Endothelial cell of umbilical vein (primary cell): Measurements from ENCODE around the gene SLC15A3. TPM values are rescaled to one million over a fixed set of nuclear protein-coding genes. Genes with fewer than 3 reads are reported as not detected.

Experiments used
- BruUV-seq: library from RNA; stranded (reverse); fragments of 400-500 nt; replicated peaks from 2 replicates; lab custom pipeline; 2021; lab: Mats Ljungman, UMichigan
- CTCF ChIA-PET: fragments of 300-600, 350-600 bp; sonication (Branson Sonifier 250); formaldehyde crosslinking; loops from one replicate; lab custom pipeline; 2021; ENCODE audit warnings: antibody characterized with exemption, inconsistent platforms; lab: Charles Lee
- POLR2A ChIA-PET: fragments of 300-600, 350-600 bp; sonication (Branson Sonifier 250); formaldehyde crosslinking; loops from one replicate; lab custom pipeline; 2021; ENCODE audit warnings: antibody characterized with exemption, inconsistent platforms; lab: Charles Lee
- DNase-seq: peaks from one replicate; pipeline ENCODE4 v3.0.0-alpha.2; 2011; ENCODE audit warnings: low read depth, low spot score
- FAIRE-seq: peaks from 2 replicates; lab custom pipeline; 2011; peaks lifted over from hg19 to GRCh38; lab: Jason Lieb, UNC
- H2AFZ ChIP-seq: 2 replicates; pipeline ENCODE4 v1.6.0; 2012; ENCODE audit warnings: low read depth, low read length, control low read depth, inconsistent platforms
- H3K27ac ChIP-seq: 2 replicates; pipeline ENCODE4 v1.5.1; 2011; ENCODE audit warnings: low read depth, mild to moderate bottlenecking, control low read depth, low read length, moderate library complexity; ENCODE audit not compliant: insufficient read depth
- H3K27me3 ChIP-seq, 2 experiments: 2 replicates each; pipeline versions ENCODE4 v1.6.0 to v1.6.1; 2011; ENCODE audit warnings: low read length in 2 of 2, mixed read lengths in 1 of 2; ENCODE audit not compliant: control insufficient read depth in 2 of 2, insufficient read depth in 2 of 2
- H3K36me3 ChIP-seq, 2 experiments: 2 replicates in 1 of 2; 3 replicates in 1 of 2; pipeline ENCODE4 v1.5.1; 2011; ENCODE audit warnings: low read length in 2 of 2, mild to moderate bottlenecking in 1 of 2, moderate library complexity in 1 of 2; ENCODE audit not compliant: control insufficient read depth in 2 of 2, insufficient read depth in 2 of 2; ENCODE audit errors: extremely low read depth in 1 of 2
- H3K4me1 ChIP-seq: 3 replicates; pipeline ENCODE4 v1.5.1; 2011; ENCODE audit warnings: mild to moderate bottlenecking, low read length; ENCODE audit not compliant: control insufficient read depth, insufficient read depth; ENCODE audit errors: extremely low read depth
- H3K4me2 ChIP-seq: 2 replicates; pipeline ENCODE4 v1.6.1; 2011; ENCODE audit warnings: low read length, control low read depth, mixed read lengths; ENCODE audit not compliant: insufficient read depth
- H3K4me3 ChIP-seq, 3 experiments: fragments of 200-600 bp in 1 of 3; sonication (generic), shearing (Covaris generic) in 1 of 3; replicated peaks in 1 of 3; 2 replicates each; pipeline ENCODE4 v1.5.1; 2011 to 2016; ENCODE audit warnings: control low read depth in 3 of 3, low read length in 3 of 3, mild to moderate bottlenecking in 2 of 3, inconsistent platforms in 1 of 3, low read depth in 1 of 3, moderate library complexity in 1 of 3; ENCODE audit not compliant: insufficient read depth in 1 of 3
- H3K79me2 ChIP-seq: 2 replicates; pipeline ENCODE4 v1.6.0; 2012; ENCODE audit warnings: low read length, inconsistent platforms; ENCODE audit not compliant: control insufficient read depth, insufficient read depth
- H3K9ac ChIP-seq: replicated peaks from 2 replicates; pipeline ENCODE3; 2011; ENCODE audit warnings: low read length, control low read depth; ENCODE audit not compliant: insufficient read depth; ENCODE audit errors: extremely low read depth
- H3K9me1 ChIP-seq: replicated peaks from 3 replicates; pipeline ENCODE4 v1.6.0; 2011; ENCODE audit warnings: mild to moderate bottlenecking, low read length; ENCODE audit not compliant: control insufficient read depth, insufficient read depth; ENCODE audit errors: extremely low read depth
- H3K9me3 ChIP-seq: replicated peaks from 2 replicates; pipeline ENCODE4 v1.5.1; 2012; ENCODE audit warnings: low read length, inconsistent platforms; ENCODE audit not compliant: control insufficient read depth, insufficient read depth
- H4K20me1 ChIP-seq: replicated peaks from 2 replicates; pipeline ENCODE3; 2011; ENCODE audit warnings: mild to moderate bottlenecking, low read length; ENCODE audit not compliant: control insufficient read depth, insufficient read depth; ENCODE audit errors: extremely low read depth
- CTCF ChIP-seq, 2 donors: IDR thresholded peaks; 1 replicate in 1 of 2; 2 replicates in 1 of 2; pipeline ENCODE4 v1.5.1; 2011; ENCODE audit warnings: low read length in 2 of 2, mild to moderate bottlenecking in 2 of 2, moderate library complexity in 2 of 2, control low read depth in 1 of 2, inconsistent platforms in 1 of 2, low read depth in 1 of 2; ENCODE audit not compliant: insufficient read depth in 1 of 2; ENCODE audit errors: extremely low read depth in 1 of 2
- EZH2 ChIP-seq: IDR thresholded peaks from 2 replicates; pipeline ENCODE4 v1.6.1; 2012; ENCODE audit warnings: borderline replicate concordance, low read depth, mild to moderate bottlenecking, moderate library complexity, low read length, inconsistent platforms; ENCODE audit not compliant: severe bottlenecking
- FOS ChIP-seq: IDR thresholded peaks from 2 replicates; pipeline ENCODE4 v1.6.1; 2011; ENCODE audit warnings: mild to moderate bottlenecking, low read length, moderate library complexity, borderline replicate concordance; ENCODE audit not compliant: insufficient read depth
- GATA2 ChIP-seq: IDR thresholded peaks from 2 replicates; pipeline ENCODE4 v1.7.0; 2011; ENCODE audit warnings: low read depth, mild to moderate bottlenecking, moderate library complexity, mixed read lengths, low read length; ENCODE audit not compliant: insufficient read length, insufficient read depth
- JUN ChIP-seq: IDR thresholded peaks from 2 replicates; pipeline ENCODE4 v1.6.1; 2011; ENCODE audit warnings: borderline replicate concordance, low read depth; ENCODE audit not compliant: insufficient read length, insufficient read depth
- MAX ChIP-seq: IDR thresholded peaks from 2 replicates; pipeline ENCODE4 v1.6.1; 2011; ENCODE audit not compliant: insufficient read depth, insufficient read length
- MYC ChIP-seq: IDR thresholded peaks from one replicate; pipeline ENCODE4 v1.6.1; 2011; ENCODE audit warnings: mild to moderate bottlenecking, low read depth, low read length
- POLR2A ChIP-seq: IDR thresholded peaks from 2 replicates; pipeline ENCODE4 v1.6.1; 2012; ENCODE audit warnings: low read depth, mild to moderate bottlenecking, control low read depth, low read length
- POLR2AphosphoS5 ChIP-seq: IDR thresholded peaks from 2 replicates; pipeline ENCODE4 v1.6.1; 2012; ENCODE audit warnings: low read depth, mild to moderate bottlenecking, control low read depth, low read length, moderate library complexity; ENCODE audit not compliant: insufficient read depth
- dilution Hi-C: fragments of 300-500 bp; cut with MboI; formaldehyde crosslinking; loops from one replicate; pipeline ENCODE4 v1.15.0; 2019; ENCODE audit warnings: low sequenced_read_pairs; ENCODE audit not compliant: extremely low pct_ligation_motif_present
- intact Hi-C: fragments of 100-400 bp; cut with micrococcal nuclease; formaldehyde crosslinking; loops from one replicate; pipeline ENCODE4 v1.10.0; 2022
- polyA plus RNA-seq, 4 experiments: library from polyadenylated mRNA; depleted of rRNA in 3 of 4; stranded (reverse) in 3 of 4; unstranded in 1 of 4; fragments of >200 nt; gene quantifications; 2 replicates each; pipeline versions ENCODE4 v1.2.1 to v1.2.3, GENCODE V29; 2011 to 2012; ENCODE audit warnings: missing spikeins in 1 of 4
- total RNA-seq: library from RNA; stranded (reverse); gene quantifications from 2 replicates; pipeline ENCODE4 v1.2.3, GENCODE V29; 2021

SLC15A3 gene
- total and polyA plus RNA-seq, 2 donors (not counting 3 experiments of a cell fraction or from before 2014, with no cell fraction given): 3.3 to 4.4 TPM

- no peak overlapping the region for H3K9ac ChIP-seq
- POLR2A ChIA-PET: no interaction called here
- no peak for DNase-seq
- H3K79me2 ChIP-seq: no peaks in the 10 kb centered on the region
- H3K9me1 ChIP-seq: no peaks in the 10 kb centered on the region
- H3K4me3 ChIP-seq: no peak overlapping the region
- no peak overlapping the region for H3K27ac ChIP-seq
- H3K4me2 ChIP-seq: no peak overlapping the region
- H3K27me3 ChIP-seq: peaks cover 3 to 9% of the 10 kb centered on the region in 2 experiments
- H3K4me1 ChIP-seq: no peaks in the 10 kb centered on the region
- H4K20me1 ChIP-seq: no peaks in the 10 kb centered on the region
- no peaks in the 10 kb centered on the region for H3K9me3 ChIP-seq
- intact Hi-C loops (no loop called here), dilution Hi-C loops (no loop called here)
- no TSS peak for BruUV-seq
- no peak for FAIRE-seq
- no peaks in the 10 kb centered on the region for H3K36me3 ChIP-seq
- H2AFZ ChIP-seq: no peak overlapping the region
- no peak for TF ChIP-seq MAX
- no peak for TF ChIP-seq POLR2AphosphoS5
- no peak for TF ChIP-seq FOS
- TF ChIP-seq CTCF (IDR thresholded peaks at IDR 0.05; ENCODE audit: extremely low read depth in 1 of 2, insufficient read depth in 1 of 2, low read depth in 1 of 2, low read length in 2 of 2): no peak
- CTCF ChIA-PET: interaction anchor here (1.2 kb wide), 1 partner anchor 14 kb away, joined by 3 read pairs; no protein-coding TSS in a partner anchor
Measured at GRCh38 chr11:60984149-60984548, 32.2 kb upstream of the SLC15A3 start.

GRCh38 chr11:60982184-60982583 lies 30.2 kb upstream of the SLC15A3 start:
- Histone ChIP-seq H3K9ac (no peak overlapping the region), H3K4me3 (no peak overlapping the region), H3K79me2 (no peaks in the 10 kb centered on the region), H2AFZ (no peak overlapping the region), H3K9me3 (no peaks in the 10 kb centered on the region), H3K4me1 (no peaks in the 10 kb centered on the region), H3K27ac (no peak overlapping the region), H3K4me2 (no peak overlapping the region), H4K20me1 (no peaks in the 10 kb centered on the region), H3K27me3 (peaks cover 0 to 3% of the 10 kb centered on the region in 2 experiments), H3K9me1 (no peaks in the 10 kb centered on the region), H3K36me3 (no peaks in the 10 kb centered on the region)
- no peak for TF ChIP-seq CTCF (IDR thresholded peaks at IDR 0.05; ENCODE audit: extremely low read depth in 1 of 2, insufficient read depth in 1 of 2, low read depth in 1 of 2, low read length in 2 of 2)
- TF ChIP-seq GATA2: no peak
- no peak for TF ChIP-seq FOS
- no peak for TF ChIP-seq POLR2AphosphoS5
- TF ChIP-seq EZH2: no peak
- TF ChIP-seq MYC: no peak
- TF ChIP-seq POLR2A: no peak
- no peak for TF ChIP-seq JUN
- no peak for TF ChIP-seq MAX
- intact Hi-C loops: no loop called here
- dilution Hi-C loops: no loop called here
- no peak for DNase-seq
- no peak for FAIRE-seq
- POLR2A ChIA-PET: no interaction called here
- BruUV-seq: no TSS peak
- CTCF ChIA-PET: interaction anchor here (1.2 kb wide), 1 partner anchor 12 kb away, joined by 3 read pairs; no protein-coding TSS in a partner anchor
